HG03575 (cell line): ENCODE results near the gene ZNF566.

ENCODE experiments used
- ATAC-seq: cut with Tn5 transposase; IDR thresholded peaks from one replicate; pipeline ENCODE4 v1.9.1; 2021; ENCODE audit not compliant: unreplicated experiment, insufficient number of reproducible peaks, low FRiP score; ENCODE audit errors: extremely low read depth

ZNF566 gene

DNA sequence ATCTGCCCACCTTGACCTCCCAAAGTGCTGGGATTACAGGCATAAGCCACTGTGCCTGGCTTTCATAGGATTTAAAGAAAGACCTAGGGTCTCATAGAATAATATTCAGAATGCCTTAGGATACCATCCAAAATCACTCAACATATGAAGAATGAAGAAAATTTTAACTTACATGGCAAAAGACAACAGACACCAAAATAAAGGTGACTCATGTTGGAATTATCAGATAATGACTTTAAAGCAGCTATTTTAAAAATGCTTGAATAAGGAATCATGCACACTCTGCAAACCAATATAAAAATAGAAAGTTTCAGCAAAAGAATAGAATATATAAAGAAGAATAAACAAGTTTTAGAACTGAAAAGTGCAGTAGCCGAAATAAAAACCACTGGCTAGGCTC, 29.3 kb downstream of the ZNF566 start:
- ATAC-seq, result no peak

DNA sequence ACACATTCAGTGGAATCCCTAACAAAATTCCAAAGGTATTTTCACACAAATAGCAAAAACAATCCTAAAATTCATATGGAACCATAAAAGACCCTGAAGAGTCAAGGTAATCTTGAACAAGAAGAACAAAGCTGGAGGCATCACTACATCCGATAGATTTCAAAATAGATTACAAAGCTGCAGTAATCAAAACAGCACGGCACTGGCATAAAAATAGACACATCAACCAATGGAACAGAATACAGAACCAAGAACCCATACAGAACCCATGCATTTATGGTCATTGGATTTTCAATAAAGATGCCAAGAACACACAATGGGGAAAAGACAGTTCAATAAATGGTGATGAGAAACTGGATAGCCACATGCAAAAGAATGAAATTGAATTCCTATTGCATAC, 32.5 kb downstream of the ZNF566 start:
- ATAC-seq, result no peak

DNA sequence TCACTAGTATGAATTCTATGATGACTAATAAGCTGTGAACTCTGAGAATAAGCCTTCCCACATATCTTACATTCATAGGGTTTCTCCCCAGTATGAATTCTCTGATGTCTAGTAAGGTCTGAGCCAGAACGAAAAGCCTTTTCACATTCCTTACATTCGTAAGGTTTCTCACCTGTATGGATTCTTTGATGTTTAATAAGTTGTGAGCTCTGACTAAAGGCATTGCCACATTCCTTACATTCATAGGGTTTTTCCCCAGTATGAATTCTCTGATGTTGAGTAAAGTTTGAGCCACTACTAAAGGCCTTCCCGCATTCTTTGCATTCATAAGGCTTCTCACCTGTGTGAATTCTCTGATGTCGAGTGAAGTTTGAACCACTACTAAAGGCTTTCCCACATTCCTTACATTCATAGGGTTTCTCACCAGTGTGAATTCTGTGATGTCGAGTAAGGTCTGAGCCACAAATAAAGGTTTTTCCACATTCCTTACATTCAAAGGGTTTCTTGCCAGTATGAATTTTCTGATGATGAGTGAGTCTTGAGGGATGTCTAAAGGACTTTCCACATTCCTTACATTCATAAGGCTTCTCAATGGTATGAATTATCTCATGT, 40.2 kb downstream of the ZNF566 start:
- no peak for ATAC-seq

DNA sequence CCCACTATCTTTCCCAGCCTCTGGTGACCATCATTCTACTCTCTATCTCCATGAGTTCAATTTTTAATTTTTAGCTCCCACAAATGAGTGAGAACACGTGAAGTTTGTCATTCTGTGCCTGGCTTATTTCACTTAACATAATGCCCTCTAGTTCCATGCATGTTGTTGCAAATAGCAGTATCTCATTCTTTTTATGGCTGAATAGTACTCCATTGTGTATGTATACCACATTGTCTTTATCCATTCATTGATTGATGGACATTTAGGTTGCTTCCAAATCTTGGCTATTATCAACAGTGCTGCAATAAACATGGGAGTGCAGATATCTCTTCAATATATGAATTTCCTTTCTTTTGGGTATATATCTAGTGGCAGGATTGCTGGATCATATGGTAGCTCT, 48.0 kb downstream of the ZNF566 start:
- no peak for ATAC-seq

DNA sequence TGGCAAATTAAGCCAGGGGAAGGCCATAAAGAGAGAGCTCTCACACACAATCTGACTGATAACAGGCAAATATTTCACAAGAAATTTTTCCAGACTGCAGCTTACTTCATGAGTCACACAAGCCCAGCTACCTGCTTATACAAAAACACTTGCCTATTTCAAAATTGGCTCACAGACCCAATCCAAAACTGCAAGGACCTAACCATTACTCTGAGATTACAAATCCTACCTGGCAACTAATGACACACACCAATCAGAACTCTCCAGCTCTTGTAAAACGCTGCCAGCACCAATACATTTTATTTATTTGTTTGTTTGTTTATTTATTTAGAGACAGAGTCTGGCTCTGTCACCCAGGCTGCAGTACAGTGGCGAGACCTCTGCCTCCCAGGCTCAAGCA, 52.8 kb downstream of the ZNF566 start:
- no peak for ATAC-seq

DNA sequence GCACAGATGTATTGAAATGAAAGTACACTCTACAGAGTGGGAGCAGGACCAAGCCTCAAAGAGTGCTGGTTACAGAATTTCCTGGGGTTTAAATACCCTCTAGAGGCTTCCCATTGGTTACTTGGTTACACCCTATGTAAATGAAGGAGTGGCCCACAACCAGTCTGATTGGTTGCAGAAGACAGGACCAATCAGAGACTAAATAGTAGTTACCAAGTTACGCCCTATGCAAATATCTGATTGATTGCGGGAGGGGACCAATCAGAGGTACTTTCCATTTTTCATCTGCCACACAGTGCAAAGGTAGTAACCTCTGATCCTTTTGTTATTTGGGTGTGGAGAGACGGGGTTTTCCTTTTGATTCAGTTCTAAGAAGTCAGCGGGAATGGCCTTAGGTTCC, 65.4 kb downstream of the ZNF566 start:
- ATAC-seq, result no peak

DNA sequence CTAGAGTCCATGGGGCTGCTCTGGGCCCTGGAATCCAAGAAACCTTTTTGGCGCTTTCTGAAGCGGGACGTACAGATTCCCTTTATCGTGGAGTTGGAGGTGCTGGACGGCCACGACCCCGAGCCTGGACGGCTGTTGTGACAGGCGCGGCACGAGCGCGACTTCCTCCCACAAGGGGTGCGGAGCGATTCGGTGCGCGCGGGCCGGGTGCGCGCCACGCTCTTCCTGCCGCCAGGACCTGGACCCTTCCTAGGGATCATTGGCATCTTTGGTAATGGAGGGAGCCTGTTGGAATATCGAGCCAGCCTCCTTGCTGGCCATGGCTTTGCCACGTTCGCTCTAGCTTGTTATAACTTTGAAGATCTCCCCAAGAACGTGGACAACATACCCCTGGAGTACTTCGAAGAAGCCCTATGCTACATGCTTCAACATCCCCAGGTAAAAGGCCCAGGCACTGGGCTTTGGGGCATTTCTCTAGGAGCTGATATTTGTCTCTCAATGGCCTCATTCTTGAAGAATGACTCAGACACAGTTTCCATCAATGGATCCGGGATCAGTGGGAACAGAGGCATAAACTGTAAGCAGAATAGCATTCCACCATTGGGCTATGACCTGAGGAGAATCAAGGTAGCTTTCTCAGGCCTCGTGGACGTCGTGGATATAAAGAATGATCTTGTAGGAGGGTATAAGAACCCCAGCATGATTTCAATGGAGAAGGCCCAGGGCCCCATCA, 67.4 kb downstream of the ZNF566 start:
- no peak for ATAC-seq

DNA sequence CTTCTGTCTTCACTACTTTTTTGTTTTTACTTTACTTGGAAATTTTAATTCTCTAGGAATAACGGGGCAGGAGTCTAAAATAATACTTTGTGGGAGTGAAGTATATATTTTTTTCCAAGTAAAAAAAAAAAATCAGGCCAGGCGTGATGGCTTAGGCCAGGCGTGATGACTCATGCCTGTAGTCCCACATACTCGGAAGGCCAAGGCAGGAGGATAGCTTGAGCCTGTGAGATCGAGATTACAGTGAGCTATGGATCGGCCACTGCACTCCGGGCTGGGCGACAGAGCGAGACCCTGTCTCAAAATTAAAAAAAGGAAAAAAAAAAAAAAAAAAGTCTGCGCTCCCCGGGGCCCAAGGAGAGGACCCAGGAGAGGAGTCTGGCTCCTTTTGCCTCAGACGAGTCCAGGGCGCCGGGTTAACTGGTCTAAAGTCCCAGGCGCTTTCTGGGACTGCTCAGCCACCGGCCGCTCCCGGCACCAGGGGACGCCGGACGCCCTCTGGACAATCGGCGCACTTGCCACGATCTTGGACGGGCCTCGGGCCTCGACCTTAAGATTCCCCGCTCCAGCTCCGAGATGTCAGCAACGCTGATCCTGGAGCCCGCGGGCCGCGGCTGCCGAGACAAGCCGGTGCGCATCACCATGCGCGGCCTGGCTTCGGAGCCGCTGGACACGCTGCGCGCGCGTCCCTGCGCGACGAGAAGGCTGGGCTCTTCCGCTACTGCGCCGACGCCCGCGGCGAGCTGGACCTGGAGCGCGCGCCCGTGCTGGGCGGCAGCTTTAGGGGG, 68.2 kb downstream of the ZNF566 start:
- ATAC-seq, result no peak

DNA sequence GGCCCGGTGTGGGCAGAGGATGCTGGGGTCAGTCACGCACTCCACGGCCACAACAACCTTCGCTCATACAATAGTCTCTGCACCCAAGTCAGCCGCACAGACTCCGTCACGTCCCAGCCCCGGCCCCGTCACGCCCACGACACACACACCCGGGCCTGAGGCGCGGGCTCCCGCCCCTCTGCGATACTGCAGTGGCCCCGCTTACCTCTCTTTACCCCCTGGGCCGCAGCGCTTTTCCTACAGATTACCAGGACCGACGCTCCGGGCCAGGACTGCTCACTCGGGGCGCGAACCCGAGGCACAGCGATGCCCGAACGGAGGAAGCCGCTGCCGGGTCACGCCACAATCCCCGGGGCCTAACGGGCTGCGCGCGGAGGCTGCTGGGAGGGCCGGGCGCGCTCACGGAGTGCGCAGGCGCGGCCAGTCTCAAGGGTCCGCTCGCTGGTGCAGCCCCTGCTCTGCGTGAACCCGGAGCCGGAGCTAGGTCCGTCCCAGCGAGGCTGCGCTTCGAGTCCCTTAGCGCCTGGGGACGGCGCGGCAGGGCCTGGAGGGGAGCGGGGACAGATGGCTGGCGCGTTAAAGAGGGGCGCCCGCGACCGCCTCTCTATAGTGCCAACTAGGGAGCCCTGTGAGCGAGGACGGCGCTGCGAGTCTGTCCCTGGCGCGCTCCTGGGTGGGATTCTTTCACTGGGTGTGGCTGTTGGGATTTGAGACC, 70.9 kb downstream of the ZNF566 start, which contains the start of gene ZFP82:
Gene ZFP82 (minus strand): TSS at position 358 of the 715 bp plus-strand sequence. CDS start 8,855 bp downstream, outside the sequence.
- ATAC-seq, result no peak

DNA sequence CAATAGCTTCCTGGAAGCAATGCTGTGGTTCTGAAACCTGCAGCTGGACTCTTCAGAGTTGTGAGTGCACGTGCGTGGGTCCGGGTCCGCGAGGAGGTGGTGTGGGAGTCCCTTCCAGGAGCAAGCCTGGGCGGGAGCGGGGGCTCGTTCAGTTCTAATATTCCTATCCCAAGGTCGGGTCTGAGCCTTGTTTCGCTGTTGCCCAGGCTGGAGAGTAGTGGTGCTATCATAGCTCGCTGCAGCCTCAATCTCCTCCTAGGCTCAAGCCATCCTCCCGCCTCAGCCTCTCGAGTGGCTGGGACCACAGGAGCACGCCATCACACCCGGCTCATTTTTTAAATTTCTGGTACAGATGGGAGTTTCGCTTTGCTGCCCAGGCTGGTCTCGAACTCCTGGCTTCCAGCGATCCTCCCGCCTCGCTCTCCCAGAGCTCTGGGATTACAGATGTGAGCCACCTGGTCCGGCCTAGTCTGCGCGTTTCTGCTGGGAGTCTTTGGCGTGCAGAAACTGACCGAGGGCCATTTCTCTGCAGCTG, 71.5 kb downstream of the ZNF566 start:
- no peak for ATAC-seq

DNA sequence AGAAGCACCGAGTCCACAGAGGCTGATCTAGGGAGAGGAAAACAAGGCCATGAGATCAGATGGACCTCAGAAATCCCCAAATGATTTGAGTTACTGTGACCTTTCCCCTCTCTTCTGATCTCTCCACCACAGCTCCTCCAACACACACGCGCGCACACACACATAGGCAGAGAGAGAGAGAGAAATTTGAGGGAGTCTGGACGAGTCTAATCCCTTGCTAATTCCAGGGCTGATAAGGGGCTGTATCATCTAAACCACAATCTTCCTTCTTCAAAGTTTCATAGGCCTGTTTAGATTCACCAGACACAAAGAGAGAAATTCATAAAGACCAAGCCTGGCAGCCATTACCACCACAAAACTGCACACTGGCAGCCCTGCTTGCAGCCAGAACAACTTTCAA, 79.5 kb downstream of the ZNF566 start:
- no peak for ATAC-seq

DNA sequence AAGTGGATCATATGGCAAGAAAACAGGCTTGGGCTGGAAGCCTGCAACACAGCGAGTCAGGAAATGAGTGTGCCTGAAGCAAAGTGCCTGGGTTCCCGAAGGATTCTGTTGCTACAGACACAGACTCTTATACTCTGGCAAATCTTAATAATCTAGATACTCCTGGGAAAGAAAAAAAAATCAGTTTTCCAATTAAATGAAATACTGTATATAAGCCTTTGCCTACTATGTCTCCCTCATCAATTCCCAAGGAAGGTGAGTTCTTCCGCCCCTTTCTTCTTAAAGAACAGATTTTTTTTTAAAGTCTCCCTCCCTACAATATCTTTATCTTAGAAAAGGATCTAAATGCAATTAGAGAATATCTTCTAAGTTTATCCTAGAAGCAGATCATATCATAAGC, 81.3 kb downstream of the ZNF566 start:
- no peak for ATAC-seq

DNA sequence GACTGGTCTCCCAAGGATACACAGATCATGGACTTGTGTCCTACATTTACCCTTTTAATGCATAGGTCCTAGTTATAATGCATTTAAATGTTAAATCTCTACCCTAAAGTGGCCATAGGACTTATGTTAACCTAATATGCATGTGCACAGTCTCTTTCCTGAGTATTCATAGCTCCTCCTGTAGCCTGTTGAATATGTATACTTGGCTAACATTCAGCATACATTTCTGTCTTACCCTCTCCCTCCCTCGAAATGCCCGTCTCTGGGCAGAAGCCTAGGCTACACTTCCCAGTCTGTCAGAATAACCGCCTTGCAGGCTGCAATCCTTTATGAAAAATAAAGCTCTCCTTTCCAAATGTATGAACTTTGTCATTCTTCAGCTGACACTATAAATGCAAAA, 84.9 kb downstream of the ZNF566 start:
- ATAC-seq, result no peak

DNA sequence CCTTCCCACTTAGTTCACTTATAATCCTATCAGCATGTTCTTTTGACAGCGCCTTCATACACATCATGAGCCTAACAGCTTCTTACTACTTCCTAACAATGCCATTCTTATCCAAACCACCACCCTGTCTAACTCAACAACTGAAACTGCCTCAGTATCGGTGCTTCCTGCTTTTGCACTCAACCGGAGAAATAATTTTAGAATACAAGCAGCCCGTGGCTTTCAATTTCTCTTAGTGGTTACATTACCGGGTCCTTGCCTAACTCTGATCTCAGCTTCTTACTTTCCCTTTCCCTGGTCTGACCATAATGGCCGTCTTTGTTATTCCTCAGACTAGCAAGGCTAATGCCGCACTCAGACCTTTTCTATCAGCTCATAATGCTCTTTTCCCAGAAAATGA, 87.9 kb downstream of the ZNF566 start:
- ATAC-seq, result no peak

DNA sequence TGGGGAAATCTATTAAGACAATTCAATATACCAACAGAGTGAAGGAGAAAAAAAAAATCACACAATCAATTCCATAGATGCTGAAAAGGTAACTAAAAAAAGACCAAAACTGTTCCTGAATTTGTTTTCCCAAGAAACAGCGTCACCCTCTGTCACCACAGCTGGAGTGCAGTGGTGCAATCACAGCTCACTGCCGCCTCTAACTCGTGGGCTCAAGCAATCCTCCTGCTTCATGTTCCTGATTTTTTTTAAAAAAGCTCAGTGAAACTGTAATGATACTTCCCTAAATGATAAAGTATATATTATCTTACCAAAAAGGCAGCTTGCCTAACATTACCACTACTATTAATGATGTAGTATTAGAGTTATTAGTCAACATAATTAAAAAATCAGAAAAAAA, 90.8 kb downstream of the ZNF566 start:
- ATAC-seq, result no peak
